Activated naive CD8-positive, alpha-beta T cell treated with anti-CD3 and anti-CD28 coated beads, Interleukin-2, amount 10 ng/mL, durations not matched to agents 7 days and 5 days (primary cell): ENCODE data around the gene NDEL1. TPM values are rescaled to one million over a fixed set of nuclear protein-coding genes. Genes with fewer than 3 reads are reported as not detected.

Source experiments
- ATAC-seq: fragments of 150-1000 bp; cut with Tn5 transposase; one replicate; pipeline ENCODE4 v1.10.0; 2021; ENCODE audit warnings: low read depth, moderate library complexity
- POLR2A ChIA-PET: fragments of 350-600 bp; sonication (Branson Sonifier 250); formaldehyde crosslinking; loops from one replicate; lab custom pipeline; 2021; ENCODE audit warnings: antibody characterized with exemption; lab: Charles Lee
- DNase-seq: peaks from one replicate; pipeline ENCODE4 v3.0.0; 2021
- H3K27ac Mint-ChIP-seq: one replicate; pipeline ENCODE4 v1.8.0; 2022; ENCODE audit warnings: mild to moderate bottlenecking, mixed read lengths
- H3K27me3 Mint-ChIP-seq: one replicate; pipeline ENCODE4 v1.8.0; 2022; ENCODE audit warnings: mild to moderate bottlenecking, moderate library complexity, mixed read lengths
- H3K36me3 Mint-ChIP-seq: one replicate; pipeline ENCODE4 v1.8.0; 2021; ENCODE audit warnings: mild to moderate bottlenecking, mixed read lengths
- H3K4me1 Mint-ChIP-seq: one replicate; pipeline ENCODE4 v1.8.0; 2021; ENCODE audit warnings: mixed read lengths
- H3K4me3 Mint-ChIP-seq: one replicate; pipeline ENCODE4 v1.8.0; 2022; ENCODE audit warnings: mild to moderate bottlenecking, moderate library complexity, mixed read lengths
- H3K9me3 Mint-ChIP-seq: one replicate; pipeline ENCODE4 v1.8.0; 2021; ENCODE audit warnings: mixed read lengths
- total RNA-seq, 2 experiments: library from RNA; stranded (reverse); gene quantifications; one replicate each; pipeline ENCODE4 v1.2.3, GENCODE V29; 2021

Gene NDEL1
- total RNA-seq, 2 experiments from 2014 or later, result 68.4 to 79.0 TPM

- Mint-ChIP-seq H3K27me3 (no peaks in the 10 kb centered on the region), H3K4me1 (no peaks in the 10 kb centered on the region), H3K27ac (no peak overlapping the region), H3K36me3 (peaks cover 6% of the 10 kb centered on the region), H3K4me3 (no peak overlapping the region), H3K9me3 (no peaks in the 10 kb centered on the region)
- POLR2A ChIA-PET, result no interaction called here
- ATAC-seq (no peak), DNase-seq (no peak)
These were observed 31.8 kb downstream of the NDEL1 start for GRCh38 chr17:8467527-8467926.

- no peak for ATAC-seq
- Mint-ChIP-seq H3K4me1 (no peaks in the 10 kb centered on the region), H3K27me3 (no peaks in the 10 kb centered on the region), H3K36me3 (peaks cover 4% of the 10 kb centered on the region), H3K27ac (no peak overlapping the region), H3K9me3 (no peaks in the 10 kb centered on the region), H3K4me3 (no peak overlapping the region)
- POLR2A ChIA-PET, result no interaction called here
- DNase-seq, result no peak
These were observed 32.4 kb downstream of the NDEL1 start for GRCh38 chr17:8468127-8468526.

DNA sequence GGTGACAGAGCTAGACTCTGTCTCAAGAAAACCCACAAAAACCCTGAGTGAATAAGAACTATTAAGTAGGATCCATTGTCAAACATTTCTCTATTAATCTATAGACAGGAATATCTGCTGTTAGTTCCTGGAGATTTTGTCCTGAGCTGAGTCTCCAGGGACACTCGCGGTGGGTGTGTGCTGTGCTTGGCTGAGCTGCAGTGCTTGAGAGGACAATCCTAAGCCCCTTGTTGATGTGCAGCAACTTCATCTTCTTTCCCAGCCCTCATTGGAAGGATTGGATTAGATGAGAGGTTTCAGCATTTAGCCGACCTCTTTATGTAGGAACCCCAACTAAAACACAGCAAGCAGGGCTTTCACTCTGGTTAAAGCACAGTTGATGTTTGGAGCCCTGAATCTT lies 33.3 kb downstream of the NDEL1 start:
- DNase-seq (no peak), ATAC-seq (no peak)
- Mint-ChIP-seq H3K4me3 (no peak overlapping the region), H3K27ac (no peak overlapping the region), H3K4me1 (no peaks in the 10 kb centered on the region), H3K36me3 (peaks cover 3% of the 10 kb centered on the region), H3K9me3 (no peaks in the 10 kb centered on the region), H3K27me3 (no peaks in the 10 kb centered on the region)
- POLR2A ChIA-PET, result no interaction called here

DNA sequence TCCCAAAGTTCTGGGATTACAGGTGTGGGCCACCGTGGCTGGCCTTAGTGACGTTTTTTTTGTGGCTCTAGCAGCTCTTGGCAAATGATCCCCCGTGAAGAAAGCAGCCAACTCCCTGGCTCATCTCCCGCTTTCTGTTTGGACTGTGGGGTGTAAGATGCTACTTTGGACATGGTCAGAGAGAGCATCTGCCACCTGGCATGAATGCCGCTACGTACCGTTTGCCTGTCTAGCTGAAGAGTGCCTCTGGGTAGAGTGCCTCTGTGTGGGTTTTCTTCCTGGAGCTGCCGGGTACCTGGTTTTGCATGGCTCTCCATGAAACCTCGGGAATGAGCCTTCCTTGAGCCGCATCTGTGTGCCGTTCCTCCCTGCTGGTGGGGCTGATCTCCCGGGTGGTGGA lies 34.3 kb downstream of the NDEL1 start:
- Mint-ChIP-seq H3K9me3 (no peaks in the 10 kb centered on the region), H3K36me3 (peaks cover 3% of the 10 kb centered on the region), H3K27ac (no peak overlapping the region), H3K4me1 (no peaks in the 10 kb centered on the region), H3K27me3 (no peaks in the 10 kb centered on the region), H3K4me3 (no peak overlapping the region)
- POLR2A ChIA-PET, result no interaction called here
- ATAC-seq (no peak), DNase-seq (no peak)

DNA sequence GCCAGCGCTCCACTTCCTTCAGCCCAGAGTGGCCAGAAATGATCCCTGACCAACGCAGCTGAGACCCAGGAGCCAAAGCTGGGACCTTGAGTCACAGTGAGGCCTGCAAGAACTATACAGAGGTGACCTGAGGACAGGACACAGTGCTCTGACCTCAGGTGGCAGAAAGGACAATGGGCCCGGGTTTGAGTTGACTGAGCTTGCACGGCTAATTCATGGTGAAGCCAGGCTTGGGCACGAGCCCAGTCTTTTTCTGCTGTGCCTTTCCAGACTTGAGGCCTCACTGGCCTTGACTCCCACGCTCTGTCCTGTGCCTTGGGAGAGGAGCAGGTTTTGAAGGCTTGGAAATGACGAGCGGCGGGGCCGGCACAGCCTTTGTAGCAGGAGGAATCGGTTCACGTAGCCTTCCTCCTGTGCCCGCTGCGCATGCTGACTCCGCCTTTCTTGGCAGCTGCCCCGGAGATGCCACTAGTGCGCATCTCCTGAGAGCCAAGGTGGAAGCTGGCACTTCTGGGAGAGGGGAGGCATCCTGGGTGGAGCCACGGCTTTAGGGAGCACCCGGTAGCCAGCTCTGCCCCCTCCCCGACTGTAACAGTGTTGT lies 34.9 kb downstream of the NDEL1 start:
- POLR2A ChIA-PET, result no interaction called here
- Mint-ChIP-seq H3K36me3 (peaks cover 3% of the 10 kb centered on the region), H3K27me3 (no peaks in the 10 kb centered on the region), H3K27ac (no peak overlapping the region), H3K4me1 (no peaks in the 10 kb centered on the region), H3K9me3 (no peaks in the 10 kb centered on the region), H3K4me3 (no peak overlapping the region)
- ATAC-seq (no peak), DNase-seq (no peak)

DNA sequence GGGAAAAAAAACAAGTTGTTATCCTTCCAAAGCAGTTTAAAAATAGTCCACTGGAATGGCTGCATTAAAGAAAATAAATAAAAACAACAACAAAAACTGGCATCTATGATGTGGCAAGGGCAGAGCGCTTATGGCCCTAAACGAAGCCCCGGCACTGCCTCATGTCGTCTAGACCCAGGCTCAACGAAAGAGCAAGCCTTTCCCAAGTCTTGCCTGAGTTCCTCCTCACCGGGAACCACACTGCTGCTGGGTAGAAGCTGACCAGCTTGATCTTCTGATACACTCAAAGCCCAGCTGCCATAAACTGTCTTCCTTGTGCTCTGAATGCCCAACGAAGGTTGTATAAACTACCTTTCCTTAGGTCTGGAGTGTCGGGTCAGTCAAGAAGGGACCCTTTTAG lies 37.0 kb downstream of the NDEL1 start:
- Mint-ChIP-seq H3K27me3 (no peaks in the 10 kb centered on the region), H3K4me1 (no peaks in the 10 kb centered on the region), H3K36me3 (no peaks in the 10 kb centered on the region), H3K27ac (no peak overlapping the region), H3K4me3 (no peak overlapping the region), H3K9me3 (no peaks in the 10 kb centered on the region)
- DNase-seq (no peak), ATAC-seq (no peak)
- POLR2A ChIA-PET, result no interaction called here

- H3K9me3 Mint-ChIP-seq, result no peaks in the 10 kb centered on the region
- ATAC-seq (no peak), DNase-seq (no peak)
- no peaks in the 10 kb centered on the region for H3K4me1 Mint-ChIP-seq
- no peaks in the 10 kb centered on the region for H3K36me3 Mint-ChIP-seq
- no peak overlapping the region for H3K4me3 Mint-ChIP-seq
- no peaks in the 10 kb centered on the region for H3K27me3 Mint-ChIP-seq
- H3K27ac Mint-ChIP-seq, result no peak overlapping the region
- POLR2A ChIA-PET, result no interaction called here
These were observed 37.9 kb downstream of the NDEL1 start for GRCh38 chr17:8473451-8474192.

GRCh38 chr17:8474826-8475225 lies 39.1 kb downstream of the NDEL1 start:
- no peak overlapping the region for H3K4me3 Mint-ChIP-seq
- no peak for ATAC-seq
- POLR2A ChIA-PET, result no interaction called here
- DNase-seq, result no peak
- H3K27ac Mint-ChIP-seq, result no peak overlapping the region
- no peaks in the 10 kb centered on the region for H3K9me3 Mint-ChIP-seq
- H3K27me3 Mint-ChIP-seq, result no peaks in the 10 kb centered on the region
- H3K4me1 Mint-ChIP-seq, result no peaks in the 10 kb centered on the region
- no peaks in the 10 kb centered on the region for H3K36me3 Mint-ChIP-seq

DNA sequence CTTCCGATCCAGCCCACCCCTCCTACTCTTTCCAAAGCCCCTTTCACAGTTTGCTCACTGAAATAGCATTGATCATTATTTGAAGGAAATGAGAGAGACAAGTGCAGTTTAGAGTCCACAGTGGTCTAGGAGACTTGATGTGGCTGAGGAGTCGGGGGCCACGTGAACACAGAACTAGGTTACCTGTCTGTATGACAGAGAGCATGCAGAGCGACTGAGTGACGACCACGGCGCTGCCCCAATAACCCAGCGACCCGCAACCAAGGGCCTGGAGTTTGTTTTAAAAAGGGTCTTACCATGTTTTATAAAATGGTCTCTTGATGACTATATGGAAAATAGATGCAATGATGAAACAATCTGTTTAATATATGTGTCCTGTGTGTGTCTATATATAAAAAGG lies 39.5 kb downstream of the NDEL1 start:
- H3K4me1 Mint-ChIP-seq, result no peaks in the 10 kb centered on the region
- ATAC-seq, result no peak
- POLR2A ChIA-PET, result no interaction called here
- DNase-seq, result no peak
- H3K9me3 Mint-ChIP-seq, result no peaks in the 10 kb centered on the region
- H3K4me3 Mint-ChIP-seq, result no peak overlapping the region
- no peaks in the 10 kb centered on the region for H3K36me3 Mint-ChIP-seq
- H3K27me3 Mint-ChIP-seq, result no peaks in the 10 kb centered on the region
- no peak overlapping the region for H3K27ac Mint-ChIP-seq

DNA sequence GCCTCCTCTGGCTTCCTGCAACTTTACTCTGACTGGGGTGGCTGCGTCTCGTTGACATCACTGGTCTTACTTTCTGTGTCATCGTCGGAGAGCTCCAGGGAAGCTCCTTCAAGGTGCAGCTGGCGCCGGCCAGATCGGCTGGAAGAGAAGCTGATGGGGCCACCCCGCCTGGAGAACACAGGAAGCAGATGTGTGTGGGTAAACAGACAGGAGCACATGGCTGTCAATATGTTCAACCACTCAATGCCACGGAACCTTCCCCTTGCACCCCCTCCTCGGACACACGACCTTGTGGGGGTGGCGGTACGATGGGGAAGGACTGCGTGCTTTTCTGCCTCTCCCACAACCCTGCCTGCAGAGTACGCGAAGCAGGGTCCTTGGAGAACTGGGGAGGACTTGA lies 40.1 kb downstream of the NDEL1 start:
- POLR2A ChIA-PET, result no interaction called here
- Mint-ChIP-seq H3K9me3 (no peaks in the 10 kb centered on the region), H3K4me3 (no peak overlapping the region), H3K36me3 (peaks cover 4% of the 10 kb centered on the region), H3K4me1 (no peaks in the 10 kb centered on the region), H3K27me3 (no peaks in the 10 kb centered on the region), H3K27ac (no peak overlapping the region)
- DNase-seq (no peak), ATAC-seq (no peak)

- ATAC-seq (no peak), DNase-seq (no peak)
- POLR2A ChIA-PET, result no interaction called here
- Mint-ChIP-seq H3K9me3 (no peaks in the 10 kb centered on the region), H3K36me3 (peaks cover 6% of the 10 kb centered on the region), H3K27me3 (no peaks in the 10 kb centered on the region), H3K27ac (no peak overlapping the region), H3K4me1 (no peaks in the 10 kb centered on the region), H3K4me3 (no peak overlapping the region)
These were observed 41.1 kb downstream of the NDEL1 start for GRCh38 chr17:8476741-8477140.

- H3K36me3 Mint-ChIP-seq, result peaks cover 9% of the 10 kb centered on the region
- no peak for ATAC-seq
- H3K4me1 Mint-ChIP-seq, result no peaks in the 10 kb centered on the region
- DNase-seq, result no peak
- POLR2A ChIA-PET, result no interaction called here
- H3K27ac Mint-ChIP-seq, result no peak overlapping the region
- peaks cover under 1% of the 10 kb centered on the region for H3K9me3 Mint-ChIP-seq
- H3K4me3 Mint-ChIP-seq, result no peak overlapping the region
- H3K27me3 Mint-ChIP-seq, result no peaks in the 10 kb centered on the region
These were observed 41.5 kb downstream of the NDEL1 start for GRCh38 chr17:8477171-8477570.

DNA sequence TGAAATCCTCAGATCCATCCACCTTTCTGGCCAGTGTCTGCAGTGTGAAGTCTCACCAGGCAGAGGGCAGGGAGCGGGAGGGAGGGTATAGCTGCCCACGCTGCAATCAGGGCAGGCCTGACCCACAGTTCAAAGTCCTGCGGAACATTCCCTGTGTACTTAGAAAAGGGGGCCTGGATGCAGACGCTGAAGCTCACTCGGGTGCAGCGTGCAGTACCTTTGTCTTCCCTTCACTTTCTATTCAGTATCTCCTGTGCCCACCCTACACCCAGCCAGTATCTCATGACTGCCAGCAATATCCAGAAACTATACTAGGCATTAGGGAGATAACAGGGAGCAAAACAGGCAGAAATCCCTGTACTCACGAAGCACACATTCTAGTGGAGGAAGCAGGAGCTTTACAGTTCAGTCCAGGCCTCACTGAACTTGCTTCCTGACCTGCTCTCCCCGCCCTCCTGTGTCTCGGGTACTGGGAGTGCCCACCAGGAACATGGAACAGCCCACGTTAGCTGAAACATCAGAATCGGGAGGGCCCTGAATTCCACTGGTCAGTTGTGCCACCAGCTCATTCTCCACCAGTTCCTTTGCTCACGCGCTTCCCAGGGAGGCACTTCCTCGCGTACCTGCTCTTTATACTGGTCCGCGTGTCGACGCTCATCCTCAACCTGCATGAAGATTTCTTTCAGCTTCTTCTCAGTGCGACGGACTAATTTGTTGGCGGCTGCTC lies 42.2 kb downstream of the NDEL1 start:
- POLR2A ChIA-PET, result no interaction called here
- peaks cover 16% of the 10 kb centered on the region for H3K36me3 Mint-ChIP-seq

GRCh38 chr17:8479431-8479947 lies 43.8 kb downstream of the NDEL1 start:
- Mint-ChIP-seq H3K36me3 (peaks cover 27% of the 10 kb centered on the region), H3K27me3 (no peaks in the 10 kb centered on the region), H3K4me3 (no peak overlapping the region), H3K27ac (no peak overlapping the region), H3K4me1 (no peaks in the 10 kb centered on the region), H3K9me3 (peaks cover 7% of the 10 kb centered on the region)
- POLR2A ChIA-PET, result no interaction called here
- DNase-seq (no peak), ATAC-seq (no peak)

More for the DNA sequence above, 42.2 kb downstream of the NDEL1 start:
- no peak for DNase-seq
- Mint-ChIP-seq H3K9me3 (peaks cover 3% of the 10 kb centered on the region), H3K4me1 (no peaks in the 10 kb centered on the region), H3K4me3 (no peak overlapping the region), H3K27ac (no peak overlapping the region), H3K27me3 (no peaks in the 10 kb centered on the region)
- ATAC-seq, result no peak
